ENCODE data around the gene RNF167.
A peak's percentile ranks its signal among the peaks of the same experiment; 100 is the strongest.

The RNF167 gene

DNA sequence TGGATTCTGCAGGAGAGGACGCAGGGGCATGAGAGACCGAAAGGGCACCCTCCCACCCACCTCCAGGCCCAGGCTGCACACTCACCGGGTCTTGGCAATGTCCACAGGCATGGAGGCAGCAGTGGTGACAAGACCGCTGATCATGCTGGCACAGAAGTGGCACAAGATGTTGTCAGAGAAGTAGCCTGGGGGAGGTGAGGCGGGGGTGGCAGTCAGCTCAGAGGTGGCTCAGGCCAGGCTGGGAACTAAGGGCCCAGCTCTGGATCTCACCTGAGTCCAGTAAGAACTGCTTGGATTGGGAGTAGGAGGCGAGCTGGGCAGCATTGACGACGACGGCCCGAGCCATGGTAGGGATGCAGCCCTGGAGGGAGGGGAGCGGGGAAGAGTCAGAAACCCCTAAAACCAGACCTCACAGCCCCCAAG, 2.0 kb upstream of the RNF167 start:
- DNase-seq: no peak
- ATAC-seq (replicated peaks): no peak
- peak overlapping the region in 1 of 2 donors; percentile 93 for H3K27ac Mint-ChIP-seq
- H3K9me3 Mint-ChIP-seq: no peaks in the 10 kb centered on the region
- peaks cover 41% of the 10 kb centered on the region for H3K36me3 Mint-ChIP-seq (ENCODE audit: insufficient read depth)
- H3K4me1 Mint-ChIP-seq (ENCODE audit: low read depth in 2 of 2): peaks cover 57 to 58% of the 10 kb centered on the region in 2 donors
- H3K4me3 Mint-ChIP-seq: peak overlapping the region; percentile 94
- no peaks in the 10 kb centered on the region for H3K27me3 Mint-ChIP-seq

DNA sequence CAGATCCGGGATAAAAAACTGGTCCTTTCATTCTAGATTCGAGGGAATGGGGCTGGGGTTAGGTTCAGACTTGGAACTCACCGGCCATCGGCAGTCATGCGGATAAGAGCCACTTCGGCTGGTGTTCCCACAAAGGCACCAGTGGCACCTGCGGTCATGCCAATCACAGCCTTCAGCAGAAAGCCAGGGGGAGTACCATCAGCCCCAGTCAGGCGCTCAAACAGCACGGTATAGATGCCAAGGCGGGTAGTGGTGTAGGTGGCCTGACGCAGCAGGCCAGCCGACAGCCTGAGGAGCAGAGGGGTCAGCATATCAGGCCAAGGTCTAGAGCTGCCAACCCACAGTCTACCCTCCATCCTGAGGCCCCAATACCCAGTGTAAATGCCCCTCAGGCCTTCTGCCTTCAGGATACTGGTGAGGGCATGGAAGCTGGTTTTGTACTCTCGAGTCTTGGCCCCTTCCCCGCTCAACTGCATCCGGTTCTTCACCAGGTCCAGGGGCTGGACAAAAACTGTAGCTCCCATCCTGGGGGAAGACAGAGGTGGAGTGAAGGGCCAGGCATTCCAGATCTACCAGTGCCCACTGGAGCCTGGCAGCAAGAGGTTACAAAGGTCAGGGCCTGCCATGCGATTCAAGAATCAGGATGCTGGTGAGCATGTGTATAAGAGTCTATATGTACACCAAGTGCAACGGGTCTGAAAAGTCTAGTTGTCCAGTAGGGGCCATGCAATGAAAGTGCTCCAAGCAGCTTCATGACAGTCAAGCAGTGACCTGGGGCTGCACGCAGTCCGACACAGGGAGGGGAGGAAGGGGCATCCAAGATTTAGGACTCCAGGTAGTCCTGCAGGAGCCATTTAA, 1.2 kb upstream of the RNF167 start:
- Mint-ChIP-seq H3K36me3 (ENCODE audit: insufficient read depth) (peaks cover 48% of the 10 kb centered on the region), H3K4me3 (peak overlapping the region; percentile 94), H3K4me1 (ENCODE audit: low read depth in 2 of 2) (peaks cover 54 to 55% of the 10 kb centered on the region in 2 donors), H3K9me3 (no peaks in the 10 kb centered on the region), H3K27me3 (no peaks in the 10 kb centered on the region), H3K27ac (peak overlapping the region; percentile 93)
- no peak for ATAC-seq (replicated peaks)
- no peak for DNase-seq

DNA sequence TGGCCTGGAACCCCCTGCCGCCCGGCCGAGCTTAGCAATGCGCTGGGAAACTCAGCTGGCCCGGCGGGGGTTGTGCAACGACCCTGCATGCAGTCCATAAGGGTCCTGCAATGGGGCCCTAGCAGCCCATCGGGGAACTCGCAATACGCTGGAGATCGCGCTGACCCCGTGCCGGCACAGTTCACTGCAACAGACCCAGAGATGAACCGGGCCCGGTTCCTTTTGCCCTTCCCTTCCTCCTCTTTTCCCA, 597 bp upstream of the RNF167 start:
- Mint-ChIP-seq H3K27ac (peak overlapping the region; percentile 93), H3K27me3 (no peaks in the 10 kb centered on the region), H3K36me3 (ENCODE audit: insufficient read depth) (peaks cover 46% of the 10 kb centered on the region), H3K9me3 (no peaks in the 10 kb centered on the region), H3K4me3 (peak overlapping the region; percentile 94), H3K4me1 (ENCODE audit: low read depth in 2 of 2) (peaks cover 54 to 55% of the 10 kb centered on the region in 2 donors)
- DNase-seq (no peak), ATAC-seq (replicated peaks) (peak; percentile 1)

DNA sequence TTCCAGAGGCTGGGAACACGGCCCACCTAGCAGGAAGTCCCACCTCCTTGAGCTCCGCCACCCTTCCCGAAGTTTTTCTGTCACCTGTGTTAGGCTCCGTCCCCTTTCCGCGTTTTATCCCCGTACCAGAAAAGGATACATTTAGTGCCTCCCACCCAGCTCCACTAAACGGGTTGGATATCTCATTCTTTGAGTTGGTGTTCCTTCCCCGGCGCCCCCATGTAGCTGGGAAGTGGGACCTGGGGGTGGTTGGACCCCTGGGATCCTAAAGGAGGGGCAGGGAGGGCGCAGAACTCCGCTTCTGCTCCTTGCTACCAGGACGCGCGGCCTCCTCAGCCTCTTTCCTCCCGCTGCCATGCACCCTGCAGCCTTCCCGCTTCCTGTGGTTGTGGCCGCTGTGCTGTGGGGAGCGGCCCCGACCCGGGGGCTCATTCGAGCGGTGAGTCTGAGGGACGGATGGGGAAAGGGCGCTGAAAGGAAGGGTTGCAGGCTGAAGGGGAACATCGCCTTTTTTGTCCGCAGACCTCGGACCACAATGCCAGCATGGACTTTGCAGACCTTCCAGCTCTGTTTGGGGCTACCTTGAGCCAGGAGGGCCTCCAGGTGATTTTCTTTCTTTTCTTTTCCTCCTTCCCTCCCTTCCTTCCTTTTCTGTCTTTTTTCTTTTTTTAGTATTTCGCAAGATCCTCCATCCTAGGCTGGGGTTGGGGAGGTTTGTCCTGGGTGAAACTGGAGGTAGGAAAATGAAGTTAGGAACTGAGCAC, 669 bp downstream of the RNF167 start:
- no peak for DNase-seq

DNA sequence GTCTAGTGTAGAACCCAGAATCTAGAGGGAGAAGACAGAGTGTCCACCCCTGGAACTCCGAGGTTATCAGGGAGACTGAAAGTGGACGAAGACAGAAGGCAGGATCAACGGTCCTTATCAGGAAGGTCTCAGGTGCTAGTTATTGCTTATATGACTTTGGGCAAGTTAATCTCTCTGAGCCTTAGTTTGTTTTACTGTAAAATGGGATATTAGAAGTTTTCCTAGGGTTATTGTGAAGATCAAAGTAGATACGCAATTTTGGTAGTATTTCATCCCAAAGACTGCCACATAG, 1.2 kb downstream of the RNF167 start:
- H3K4me1 Mint-ChIP-seq (ENCODE audit: low read depth in 2 of 2): peaks cover 61 to 67% of the 10 kb centered on the region in 2 donors
- ATAC-seq (replicated peaks): no peak
- no peaks in the 10 kb centered on the region for H3K27me3 Mint-ChIP-seq
- peak overlapping the region; percentile 93 for H3K27ac Mint-ChIP-seq
- no peaks in the 10 kb centered on the region for H3K9me3 Mint-ChIP-seq
- no peak for DNase-seq
- peaks cover 60% of the 10 kb centered on the region for H3K36me3 Mint-ChIP-seq (ENCODE audit: insufficient read depth)
- peak overlapping the region; percentile 94 for H3K4me3 Mint-ChIP-seq

More for the DNA sequence above, 669 bp downstream of the RNF167 start:
- Mint-ChIP-seq H3K27ac (peak overlapping the region; percentile 93), H3K4me3 (peak overlapping the region; percentile 94), H3K36me3 (ENCODE audit: insufficient read depth) (peaks cover 58% of the 10 kb centered on the region), H3K9me3 (no peaks in the 10 kb centered on the region), H3K4me1 (ENCODE audit: low read depth in 2 of 2) (peaks cover 64% of the 10 kb centered on the region in 2 donors), H3K27me3 (no peaks in the 10 kb centered on the region)
- no peak for ATAC-seq (replicated peaks)

- ATAC-seq (replicated peaks): no peak
- Mint-ChIP-seq H3K27ac (peak overlapping the region; percentile 71 to 93), H3K27me3 (no peaks in the 10 kb centered on the region), H3K4me1 (ENCODE audit: low read depth in 2 of 2) (peaks cover 69 to 72% of the 10 kb centered on the region in 2 donors), H3K36me3 (ENCODE audit: insufficient read depth) (peaks cover 66% of the 10 kb centered on the region), H3K9me3 (no peaks in the 10 kb centered on the region), H3K4me3 (peak overlapping the region; percentile 94)
- DNase-seq: no peak
Observed at GRCh38 chr17:4942760-4943508, 2.9 kb downstream of the RNF167 start.

DNA sequence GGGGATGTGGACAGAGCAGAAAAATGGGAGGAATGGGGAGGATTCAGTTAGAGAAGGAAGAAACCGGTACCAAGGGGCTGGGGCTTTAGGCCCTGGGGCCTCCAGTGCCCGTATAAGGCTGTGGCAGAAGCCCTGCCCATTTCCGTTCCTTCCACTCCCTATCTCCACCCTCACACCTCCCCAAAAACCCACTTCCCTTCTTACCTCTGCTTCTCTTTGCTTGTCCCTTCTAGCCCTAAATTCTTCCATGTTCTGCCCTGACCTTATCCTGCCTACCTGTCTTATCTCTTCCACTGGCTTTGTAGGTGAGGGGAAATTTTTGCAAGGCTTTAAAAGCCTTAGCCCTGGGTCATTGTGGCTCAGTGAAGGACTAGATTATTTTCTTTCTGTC, 4.1 kb downstream of the RNF167 start:
- H3K4me1 Mint-ChIP-seq (ENCODE audit: low read depth in 2 of 2): peaks cover 62% of the 10 kb centered on the region in 2 donors
- peak overlapping the region; percentile 94 for H3K4me3 Mint-ChIP-seq
- DNase-seq (peak in 2 of 3 experiments; percentile 35 to 39), ATAC-seq (replicated peaks) (peak; percentile 8)
- no peaks in the 10 kb centered on the region for H3K9me3 Mint-ChIP-seq
- peaks cover 71% of the 10 kb centered on the region for H3K36me3 Mint-ChIP-seq (ENCODE audit: insufficient read depth)
- H3K27ac Mint-ChIP-seq: peak overlapping the region; percentile 71 to 94
- H3K27me3 Mint-ChIP-seq: no peaks in the 10 kb centered on the region

DNA sequence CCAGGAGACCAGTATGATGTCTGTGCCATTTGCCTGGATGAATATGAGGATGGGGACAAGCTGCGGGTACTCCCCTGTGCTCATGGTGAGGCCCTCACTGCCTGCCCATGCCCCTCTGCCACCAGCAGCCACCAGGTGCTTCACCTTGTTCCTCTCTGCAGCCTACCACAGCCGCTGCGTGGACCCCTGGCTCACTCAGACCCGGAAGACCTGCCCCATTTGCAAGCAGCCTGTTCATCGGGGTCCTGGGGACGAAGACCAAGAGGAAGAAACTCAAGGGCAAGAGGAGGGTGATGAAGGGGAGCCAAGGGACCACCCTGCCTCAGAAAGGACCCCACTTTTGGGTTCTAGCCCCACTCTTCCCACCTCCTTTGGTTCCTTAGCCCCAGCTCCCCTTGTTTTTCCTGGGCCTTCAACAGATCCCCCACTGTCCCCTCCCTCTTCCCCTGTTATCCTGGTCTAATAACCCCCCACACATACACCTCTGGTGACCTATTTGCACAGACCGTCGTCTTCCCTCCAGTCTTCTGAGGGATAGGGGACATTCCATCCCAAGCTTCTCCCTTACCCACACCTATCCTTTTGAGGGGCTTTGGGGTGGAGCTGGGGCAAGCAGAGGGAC, 4.6 kb downstream of the RNF167 start:
- Mint-ChIP-seq H3K4me3 (peak overlapping the region; percentile 94), H3K36me3 (ENCODE audit: insufficient read depth) (peaks cover 73% of the 10 kb centered on the region), H3K4me1 (ENCODE audit: low read depth in 2 of 2) (peaks cover 59 to 60% of the 10 kb centered on the region in 2 donors), H3K9me3 (no peaks in the 10 kb centered on the region), H3K27me3 (no peaks in the 10 kb centered on the region), H3K27ac (peak overlapping the region; percentile 94 to 95)
- no peak for DNase-seq
- no peak for ATAC-seq (replicated peaks)

DNA sequence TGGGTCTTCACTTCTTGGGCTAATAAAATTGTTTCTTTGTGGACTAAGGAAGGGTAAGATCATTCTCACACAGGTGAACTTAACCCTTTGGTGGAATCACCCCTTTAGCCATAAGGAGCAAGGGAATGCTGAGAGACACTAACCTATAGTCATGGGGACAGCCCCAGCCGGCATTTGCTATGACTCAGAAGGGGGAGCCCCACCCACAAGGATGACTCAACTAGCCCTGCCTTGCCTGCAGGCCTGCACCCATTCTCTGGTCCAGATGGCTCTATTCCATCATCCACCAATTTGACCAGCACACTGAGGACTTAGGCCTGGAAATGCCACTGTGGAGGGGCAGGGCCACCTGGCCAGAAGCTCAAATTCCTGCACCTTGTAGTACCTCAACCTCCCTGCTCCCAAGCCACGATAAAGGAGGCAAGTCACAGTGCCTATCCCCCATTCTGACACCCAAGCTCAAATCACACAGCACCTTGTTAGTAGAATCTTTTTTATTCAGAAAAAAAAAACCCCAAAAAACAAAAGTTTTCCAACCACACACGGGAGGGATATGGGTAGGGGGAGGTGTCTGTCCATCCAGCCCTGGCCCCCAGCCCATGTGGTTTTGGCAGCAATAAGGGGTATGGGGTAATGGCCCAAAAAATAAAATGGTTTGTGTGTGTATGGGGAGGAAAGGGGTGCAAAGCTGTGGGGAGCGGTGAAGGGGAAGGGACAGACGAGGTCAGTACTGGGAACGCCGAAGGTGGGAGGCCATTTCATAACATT, 5.3 kb downstream of the RNF167 start:
- Mint-ChIP-seq H3K4me3 (peak overlapping the region; percentile 94), H3K4me1 (ENCODE audit: low read depth in 2 of 2) (peaks cover 61 to 63% of the 10 kb centered on the region in 2 donors), H3K27ac (peak overlapping the region; percentile 94 to 95), H3K36me3 (ENCODE audit: insufficient read depth) (peaks cover 68% of the 10 kb centered on the region), H3K9me3 (no peaks in the 10 kb centered on the region), H3K27me3 (no peaks in the 10 kb centered on the region)
- DNase-seq: peak; percentile 59 to 65 (median 61)
- ATAC-seq (replicated peaks): peak; percentile 25

GRCh38 chr17:4945944-4946280, 5.8 kb downstream of the RNF167 start:
- no peak for DNase-seq
- ATAC-seq (replicated peaks): no peak
- H3K27ac Mint-ChIP-seq: peak overlapping the region; percentile 32 to 94
- peak overlapping the region; percentile 94 for H3K4me3 Mint-ChIP-seq
- H3K36me3 Mint-ChIP-seq (ENCODE audit: insufficient read depth): peaks cover 64% of the 10 kb centered on the region
- no peaks in the 10 kb centered on the region for H3K9me3 Mint-ChIP-seq
- H3K27me3 Mint-ChIP-seq: no peaks in the 10 kb centered on the region
- H3K4me1 Mint-ChIP-seq (ENCODE audit: low read depth in 2 of 2): peaks cover 64 to 65% of the 10 kb centered on the region in 2 donors

DNA sequence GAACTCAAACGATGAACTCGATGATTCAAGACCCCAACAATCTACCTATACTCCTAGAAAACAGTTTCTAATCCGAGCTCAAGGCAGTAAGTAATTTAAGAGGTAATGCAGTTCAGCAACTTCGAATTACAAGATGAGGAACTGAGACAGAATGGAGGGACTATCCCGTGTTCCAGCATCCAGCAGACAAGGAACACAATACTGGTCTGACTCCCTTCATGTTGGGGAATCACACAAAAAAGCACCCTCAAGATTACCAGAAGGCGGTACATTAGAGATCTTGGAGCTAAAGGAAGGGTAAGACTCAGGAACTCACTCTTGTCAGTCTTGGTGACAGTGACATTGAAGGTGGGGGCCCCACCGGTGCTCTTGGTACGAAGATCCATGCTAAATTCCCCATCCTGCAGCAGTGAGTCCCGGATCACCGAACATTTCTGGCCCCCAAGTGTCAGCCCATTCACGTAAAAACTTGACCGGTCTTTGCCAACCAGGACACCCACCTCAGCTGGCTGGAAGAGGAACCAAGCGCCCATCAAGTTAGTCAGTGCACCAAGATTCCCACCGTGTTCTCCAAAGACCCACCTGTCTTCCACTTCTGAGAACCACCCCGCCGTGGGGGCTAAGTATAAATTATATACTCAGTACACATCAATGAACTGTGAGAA, 6.4 kb downstream of the RNF167 start:
- DNase-seq (no peak), ATAC-seq (replicated peaks) (no peak)
- peaks cover 59% of the 10 kb centered on the region for H3K36me3 Mint-ChIP-seq (ENCODE audit: insufficient read depth)
- H3K4me3 Mint-ChIP-seq: peak overlapping the region; percentile 94
- peak overlapping the region; percentile 32 to 94 for H3K27ac Mint-ChIP-seq
- no peaks in the 10 kb centered on the region for H3K27me3 Mint-ChIP-seq
- H3K9me3 Mint-ChIP-seq: no peaks in the 10 kb centered on the region
- peaks cover 63 to 64% of the 10 kb centered on the region in 2 donors for H3K4me1 Mint-ChIP-seq (ENCODE audit: low read depth in 2 of 2)

DNA sequence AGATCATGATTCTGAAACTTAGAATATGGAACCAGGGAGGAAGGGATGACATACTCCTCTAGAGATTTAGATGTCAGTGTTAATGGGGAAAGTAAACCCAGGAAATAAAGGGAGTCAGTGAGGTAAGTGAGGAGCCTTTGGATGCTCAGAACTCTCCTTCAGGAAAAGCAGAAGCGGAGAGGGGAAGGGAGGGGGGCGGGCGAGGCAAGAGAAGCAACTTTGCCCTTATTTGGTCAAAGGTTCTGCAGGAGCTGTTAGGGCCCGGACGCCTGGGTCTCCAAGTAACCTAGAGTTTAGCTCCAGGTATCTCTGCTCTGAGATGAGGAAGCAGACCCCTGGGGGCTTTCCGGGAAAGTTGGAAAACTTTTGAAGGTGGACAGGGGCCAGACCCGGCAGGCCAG, 6.9 kb downstream of the RNF167 start:
- Mint-ChIP-seq H3K4me1 (ENCODE audit: low read depth in 2 of 2) (peaks cover 57 to 62% of the 10 kb centered on the region in 2 donors), H3K4me3 (peak overlapping the region; percentile 94), H3K36me3 (ENCODE audit: insufficient read depth) (peaks cover 56% of the 10 kb centered on the region), H3K27ac (peak overlapping the region; percentile 32 to 94), H3K27me3 (no peaks in the 10 kb centered on the region), H3K9me3 (no peaks in the 10 kb centered on the region)
- ATAC-seq (replicated peaks): no peak
- DNase-seq: peak in 1 of 3 experiments; percentile 11

All from effector memory CD8-positive, alpha-beta T cell (primary cell).